IPS-18c (cell line): Measurements from ENCODE around the gene IBA57.
"Not testable (repeated sequence)": the region's sequence is repeated elsewhere in the genome, so short reads cannot be mapped to it uniquely, and the experiment has no call there.

Source experiments
- H3K4me3 ChIP-seq: 2 replicates; pipeline ENCODE4 v1.7.0; 2013; ENCODE audit warnings: low read depth, mild to moderate bottlenecking, low read length, moderate library complexity; ENCODE audit not compliant: insufficient read depth
- H3K9me3 ChIP-seq: one replicate; pipeline ENCODE4 v1.6.1; 2013; ENCODE audit warnings: mild to moderate bottlenecking, low read length, moderate library complexity; ENCODE audit not compliant: control insufficient read depth, insufficient read depth

IBA57 gene

DNA sequence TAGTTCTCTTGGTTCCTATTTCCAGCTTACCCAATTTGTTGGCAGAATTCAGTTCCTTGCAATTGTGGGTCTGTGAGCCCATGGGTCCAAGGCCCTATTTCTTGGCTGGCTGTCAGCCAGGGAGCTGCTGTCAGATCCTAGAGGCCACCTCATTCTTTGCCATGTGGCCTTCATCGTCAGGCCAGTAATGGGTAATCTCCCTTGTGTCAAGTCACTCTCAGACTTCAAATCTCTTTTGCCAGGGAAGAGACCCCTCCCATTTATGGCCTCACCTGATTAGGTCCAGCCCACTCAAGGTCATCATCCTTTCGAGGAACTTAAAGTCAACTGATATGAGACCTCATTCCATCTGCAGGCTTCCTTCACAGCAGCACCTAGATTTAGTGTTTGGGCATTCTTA is 60.1 kb downstream of the IBA57 start:
- H3K9me3 ChIP-seq = no peaks in the 10 kb centered on the region
- no peak overlapping the region for H3K4me3 ChIP-seq

DNA sequence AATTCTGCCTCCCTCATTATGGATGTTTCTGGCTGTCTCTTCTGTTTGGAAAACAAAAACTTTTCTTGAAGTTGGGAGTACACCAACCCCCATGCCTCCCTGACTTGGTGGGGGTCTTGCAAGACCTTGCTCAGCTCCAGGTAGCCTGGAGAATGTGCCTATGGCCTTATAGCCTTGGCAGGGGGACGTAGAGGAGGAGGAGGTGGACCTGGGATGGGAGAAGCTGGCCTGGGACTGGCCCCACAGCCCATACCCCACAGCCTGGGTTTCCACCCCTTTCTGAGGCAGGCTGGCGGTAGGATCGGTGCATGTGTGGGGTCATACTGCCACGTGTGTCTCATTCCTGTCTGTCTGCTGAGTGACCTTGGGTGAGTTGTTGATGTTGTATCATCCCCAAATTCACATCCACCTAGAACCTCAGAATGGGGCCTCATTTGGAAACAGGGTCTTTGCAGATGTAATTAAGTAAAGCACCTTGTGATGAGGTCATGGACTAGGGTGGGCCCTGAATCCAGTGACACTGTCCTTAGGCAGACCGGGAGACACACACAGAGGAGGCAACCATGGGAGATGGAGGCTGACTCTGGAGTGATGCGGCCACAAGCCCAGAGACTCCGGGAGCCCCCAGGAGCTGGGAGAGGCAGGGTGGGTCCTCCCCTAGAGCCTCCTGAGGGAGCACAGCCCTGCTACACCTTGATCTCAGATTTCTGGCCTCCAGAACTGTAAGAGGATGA is 60.7 kb downstream of the IBA57 start:
- H3K9me3 ChIP-seq = no peaks in the 10 kb centered on the region
- H3K4me3 ChIP-seq = no peak overlapping the region

DNA sequence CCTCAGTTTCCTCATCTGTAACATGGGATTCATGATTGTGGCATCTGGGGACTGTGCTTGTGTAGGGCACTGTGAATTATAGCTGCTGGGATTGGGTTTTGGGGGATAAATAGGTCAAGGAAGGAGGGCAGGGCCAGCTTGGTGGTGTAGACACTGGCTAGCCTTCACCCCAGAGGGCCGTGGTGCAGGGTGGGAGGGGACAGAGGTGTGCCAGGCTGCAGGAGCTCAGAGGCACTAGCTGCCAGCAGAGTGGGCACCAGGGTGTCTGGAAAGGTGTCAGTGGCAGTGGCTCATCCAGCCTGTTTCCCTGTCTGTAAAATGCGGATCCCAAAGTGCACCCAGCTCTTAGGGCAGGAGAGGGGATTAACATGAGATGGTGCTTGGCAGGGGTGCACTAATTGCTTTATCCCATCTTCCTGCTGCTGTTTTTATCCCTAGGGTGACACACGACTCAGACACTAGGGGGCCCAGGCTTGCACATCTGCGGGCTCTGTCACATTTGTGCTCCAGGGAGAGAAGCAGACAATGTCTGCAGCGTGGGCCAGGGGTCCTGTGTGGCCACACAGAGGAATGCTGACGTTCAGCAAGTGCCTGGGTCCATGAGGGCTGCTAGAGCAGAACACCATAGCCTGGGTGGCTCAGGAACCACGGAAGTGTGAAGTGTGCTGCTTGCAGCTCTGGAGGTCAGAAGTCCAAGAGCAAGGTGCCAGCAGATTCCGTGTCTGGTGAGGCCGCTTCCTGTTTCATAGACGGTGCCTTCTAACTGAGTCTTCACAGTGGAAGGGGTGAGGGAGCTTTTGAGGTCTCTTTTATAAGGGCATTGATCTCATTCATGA is 61.6 kb downstream of the IBA57 start:
- H3K9me3 ChIP-seq = no peaks in the 10 kb centered on the region
- H3K4me3 ChIP-seq = no peak overlapping the region

GRCh38 chr1:228228147-228228546 is 62.5 kb downstream of the IBA57 start:
- H3K9me3 ChIP-seq, H3K4me3 ChIP-seq: not testable (repeated sequence)

DNA sequence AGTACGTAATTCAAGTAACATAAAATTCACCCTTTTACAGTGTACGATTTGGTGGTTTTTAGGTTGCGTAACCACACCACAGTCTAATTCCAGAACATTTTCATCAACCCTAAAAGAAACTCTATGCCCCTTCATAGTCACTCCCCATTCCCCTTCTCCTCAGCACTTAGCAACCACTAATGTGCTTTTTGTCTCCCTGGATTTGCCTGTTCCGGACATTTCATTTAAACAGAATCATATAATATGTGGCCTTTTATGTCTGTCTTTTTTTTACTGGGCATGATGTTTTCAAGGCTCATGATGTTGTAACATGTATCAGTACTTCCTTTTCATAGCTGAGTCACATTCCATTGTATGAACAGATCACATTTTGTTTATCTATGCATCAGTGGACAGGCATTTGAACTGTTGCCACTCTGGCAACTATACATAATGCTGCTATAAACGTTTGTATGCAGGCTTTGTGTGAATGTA is 63.0 kb downstream of the IBA57 start:
- no peak overlapping the region for H3K4me3 ChIP-seq
- no peaks in the 10 kb centered on the region for H3K9me3 ChIP-seq

DNA sequence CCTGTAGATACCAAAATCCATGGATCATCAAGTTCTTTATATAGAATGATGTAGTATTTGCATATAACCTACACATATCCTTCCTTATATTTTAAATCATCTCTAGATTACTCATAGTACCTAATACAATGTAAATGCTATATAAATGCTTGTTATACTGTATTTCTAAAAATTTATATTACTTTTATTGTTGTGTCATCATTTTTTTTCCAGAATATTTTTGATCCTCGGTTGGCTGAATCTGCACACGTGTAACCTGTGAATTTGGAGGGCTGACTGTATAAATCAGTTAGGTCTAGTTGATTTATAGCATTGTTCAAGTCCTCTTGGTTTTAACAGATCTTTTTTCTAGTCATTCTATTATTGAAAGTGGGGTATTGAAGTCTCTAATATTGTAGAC is 65.6 kb downstream of the IBA57 start:
- H3K9me3 ChIP-seq = no peaks in the 10 kb centered on the region

More for the DNA sequence above, 65.6 kb downstream of the IBA57 start:
- H3K4me3 ChIP-seq = no peak overlapping the region
